Epithelial cell of prostate (primary cell): ENCODE measurements around the gene CCDC14.
"Not testable (repeated sequence)": the region's sequence is repeated elsewhere in the genome, so short reads cannot be mapped to it uniquely, and the experiment has no call there.

Experiments
- DNase-seq: peaks from one replicate; pipeline ENCODE4 v3.0.0-alpha.2; 2011; ENCODE audit warnings: low read depth, low spot score
- H3K27ac ChIP-seq: fragments of 450-650 bp; 2 replicates; pipeline ENCODE4 v1.5.1; 2017; ENCODE audit warnings: mild to moderate bottlenecking

The CCDC14 gene

DNA sequence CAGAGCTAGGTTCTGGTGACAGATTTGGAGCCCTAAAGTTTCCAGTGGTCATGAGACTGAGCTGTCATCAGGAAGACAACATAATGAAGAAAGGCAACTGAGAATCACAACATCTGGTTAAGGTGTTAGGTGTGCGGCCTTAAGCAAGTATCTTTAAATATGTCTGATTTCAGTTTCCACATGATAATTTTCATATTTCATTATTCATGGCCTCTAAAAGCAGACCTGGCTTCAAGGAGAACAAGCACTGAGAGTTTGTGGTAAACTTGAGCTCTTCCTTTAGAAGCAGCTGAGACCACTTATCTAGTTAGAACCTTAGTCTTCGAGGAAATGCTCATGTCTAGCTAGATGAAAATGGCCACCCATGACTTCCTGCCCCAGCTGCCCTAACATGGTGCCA lies 51.2 kb downstream of the CCDC14 start:
- no peak overlapping the region for H3K27ac ChIP-seq
- DNase-seq, result no peak

- DNase-seq, result no peak
- H3K27ac ChIP-seq, result no peak overlapping the region
Observed at GRCh38 chr3:123907720-123908119, 53.3 kb downstream of the CCDC14 start.

DNA sequence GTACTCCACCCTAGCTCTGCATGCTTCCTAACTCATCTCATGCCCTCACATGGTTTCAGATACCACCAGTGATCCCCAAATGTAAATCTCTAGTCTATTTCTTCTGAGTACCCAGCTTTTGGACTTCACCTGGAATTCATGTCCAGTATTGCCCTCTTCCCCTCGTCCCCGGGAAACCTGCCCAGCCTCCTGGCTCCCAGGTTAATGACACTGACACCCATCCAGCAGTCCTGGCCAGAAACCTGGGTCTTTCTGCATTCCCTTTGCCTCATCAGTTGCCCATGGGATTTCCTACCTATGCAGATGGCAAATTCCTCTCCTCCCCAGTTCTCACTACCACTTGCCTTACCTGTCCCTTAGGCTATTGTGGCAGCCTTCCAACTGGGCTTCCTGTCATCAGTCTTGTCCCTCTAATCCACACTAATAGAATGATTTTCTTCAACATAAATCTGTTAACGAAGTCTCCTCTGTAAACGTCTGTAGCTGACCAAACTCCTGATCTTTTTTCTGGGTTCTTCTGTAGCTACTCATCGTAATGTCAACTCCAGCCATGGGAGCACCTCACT lies 61.6 kb downstream of the CCDC14 start:
- no peak overlapping the region for H3K27ac ChIP-seq

GRCh38 chr3:123893012-123893411 lies 68.0 kb downstream of the CCDC14 start:
- no peak for DNase-seq
- no peak overlapping the region for H3K27ac ChIP-seq

More for the DNA sequence above, 61.6 kb downstream of the CCDC14 start:
- no peak for DNase-seq

DNA sequence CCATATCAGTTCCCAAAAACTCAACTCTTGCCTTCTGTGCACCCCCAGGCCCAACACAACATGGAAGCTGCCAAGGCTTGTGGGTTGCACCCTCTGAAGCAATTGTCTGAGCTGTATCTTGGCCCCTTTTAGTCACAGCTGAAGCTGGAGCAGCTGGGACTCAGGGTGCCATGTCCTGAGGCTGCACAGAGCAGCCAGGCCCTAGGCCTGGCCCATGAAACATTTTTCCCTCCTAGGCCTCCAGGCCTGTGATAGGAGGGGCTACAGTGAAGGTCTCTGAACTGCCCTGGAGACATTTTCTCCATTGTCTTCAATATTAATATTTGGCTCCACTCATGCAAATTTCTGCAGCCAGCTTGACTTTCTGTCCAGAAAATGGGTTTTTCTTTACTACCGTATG lies 68.8 kb downstream of the CCDC14 start:
- no peak overlapping the region for H3K27ac ChIP-seq
- DNase-seq, result no peak

DNA sequence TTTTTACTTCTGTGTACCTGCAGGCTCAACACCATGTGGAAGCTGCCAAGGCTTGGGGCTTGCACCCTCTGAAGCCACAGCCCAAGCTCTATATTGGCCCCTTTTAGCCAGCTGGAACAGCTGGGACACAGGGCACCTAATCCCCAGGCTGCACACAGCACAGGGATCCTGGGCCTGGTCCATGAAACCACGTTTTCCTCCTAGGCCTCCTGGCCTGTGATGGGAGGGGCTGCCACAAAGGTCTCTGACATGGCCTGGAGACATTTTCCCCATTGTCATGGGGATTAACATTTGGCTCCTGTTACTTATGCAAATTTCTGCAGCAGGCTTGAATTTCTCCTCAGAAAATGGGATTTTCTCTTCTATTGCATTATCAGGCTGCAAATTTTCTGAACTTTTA lies 70.0 kb downstream of the CCDC14 start:
- not testable (repeated sequence) for H3K27ac ChIP-seq

GRCh38 chr3:123890162-123890561 lies 70.9 kb downstream of the CCDC14 start:
- not testable (repeated sequence) for H3K27ac ChIP-seq, DNase-seq

More for the DNA sequence above, 70.0 kb downstream of the CCDC14 start:
- not testable (repeated sequence) for DNase-seq

- H3K27ac ChIP-seq, result no peak overlapping the region
- DNase-seq, result no peak
Observed at GRCh38 chr3:123884993-123885392, 76.0 kb downstream of the CCDC14 start.

GRCh38 chr3:123884203-123884831 lies 76.7 kb downstream of the CCDC14 start, which contains the start of gene MYLK:
TSS of gene MYLK (minus strand) at chr3:123884332. CDS start at chr3:123793841, 90,491 bp downstream.
- no peak within 1 kb of the TSS for H3K27ac ChIP-seq
- no peak for DNase-seq

DNA sequence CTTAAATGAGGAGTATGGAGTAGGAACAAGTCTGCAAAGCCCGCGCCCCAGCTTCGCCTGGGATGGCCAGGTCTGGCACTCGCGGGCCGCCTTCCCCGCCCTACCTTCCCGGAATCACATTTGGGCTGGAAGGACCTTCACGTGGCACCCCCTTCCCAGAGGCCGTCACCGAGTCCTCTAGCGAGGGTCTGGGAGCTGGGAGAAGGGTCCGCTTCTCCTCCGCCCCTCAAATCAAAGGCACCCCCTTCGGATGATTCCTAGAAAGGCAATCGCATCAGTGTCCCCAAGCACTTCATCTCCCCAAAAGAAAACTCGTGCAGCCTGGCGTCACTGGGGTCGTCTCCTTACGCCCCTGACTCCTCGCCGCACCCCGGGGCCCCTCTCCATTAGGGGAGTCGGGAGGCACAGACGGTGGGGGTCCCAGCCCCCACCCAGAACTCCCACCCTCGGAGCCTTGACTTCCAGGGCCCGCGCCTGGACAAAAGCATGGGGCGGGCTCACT lies 77.3 kb downstream of the CCDC14 start:
- DNase-seq, result no peak
- no peak overlapping the region for H3K27ac ChIP-seq

- H3K27ac ChIP-seq, result no peak overlapping the region
- no peak for DNase-seq
Observed at GRCh38 chr3:123883111-123883510, 77.9 kb downstream of the CCDC14 start.

DNA sequence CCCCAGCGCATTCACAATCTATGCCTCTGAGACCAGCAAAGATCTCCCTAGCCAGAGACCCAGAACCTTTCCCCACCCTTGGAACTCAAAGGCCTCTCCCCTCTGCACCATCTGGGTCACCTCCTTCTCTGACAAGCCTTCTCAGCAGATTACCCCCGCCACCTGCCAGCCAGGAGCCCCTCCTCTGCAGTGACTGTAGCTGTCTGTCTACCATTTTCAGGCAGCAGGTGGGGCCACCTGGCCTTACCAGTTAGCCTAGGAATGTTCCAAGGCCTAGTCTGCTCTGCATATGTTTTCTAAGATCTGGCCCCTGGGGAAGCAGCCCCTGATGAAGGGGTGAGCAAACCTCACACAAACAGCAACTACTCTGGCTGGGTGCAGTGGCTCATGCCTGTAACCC lies 79.3 kb downstream of the CCDC14 start:
- no peak overlapping the region for H3K27ac ChIP-seq
- DNase-seq, result no peak

- H3K27ac ChIP-seq, result no peak overlapping the region
- DNase-seq, result no peak
Observed at GRCh38 chr3:123880998-123881561, 79.9 kb downstream of the CCDC14 start.

- no peak overlapping the region for H3K27ac ChIP-seq
- no peak for DNase-seq
Observed at GRCh38 chr3:123878807-123879206, 82.2 kb downstream of the CCDC14 start.

DNA sequence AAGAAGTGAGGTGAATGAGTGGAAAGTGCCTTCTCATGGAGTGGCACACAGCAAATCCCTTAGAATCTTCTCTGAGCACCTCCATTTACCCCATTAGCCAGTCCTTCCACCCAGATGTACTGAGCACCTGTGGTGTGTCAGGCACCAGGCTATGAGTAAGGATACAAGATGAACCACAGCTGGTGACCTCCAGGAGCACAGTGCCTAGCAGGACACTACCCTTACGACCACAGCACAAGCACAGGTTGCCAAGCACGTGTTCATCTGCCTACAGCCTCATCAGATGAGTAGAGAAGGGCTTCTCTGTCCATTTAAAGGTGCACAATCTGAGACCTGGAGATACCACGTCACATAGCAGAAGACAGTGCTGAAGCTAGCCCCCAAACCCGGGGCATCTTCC lies 83.1 kb downstream of the CCDC14 start:
- DNase-seq, result no peak
- no peak overlapping the region for H3K27ac ChIP-seq

DNA sequence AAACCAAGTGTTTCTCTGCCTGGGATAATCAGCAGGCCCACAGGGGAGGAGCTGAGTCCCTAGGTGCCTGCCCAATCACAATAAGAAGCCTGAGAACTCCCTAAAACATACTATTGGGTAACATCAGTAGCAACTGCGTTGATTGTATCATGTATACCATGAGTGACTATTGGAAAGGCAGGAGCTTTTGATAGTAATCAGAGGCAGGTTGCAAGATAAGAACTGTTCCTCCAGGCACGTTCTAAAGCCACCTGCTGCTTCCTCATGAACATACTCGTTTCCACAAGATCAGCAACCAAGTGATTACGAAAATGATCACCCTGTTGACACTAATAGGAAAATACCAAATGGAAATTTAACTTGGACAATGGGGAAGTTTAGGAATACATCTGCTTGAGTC lies 83.6 kb downstream of the CCDC14 start:
- DNase-seq, result no peak
- no peak overlapping the region for H3K27ac ChIP-seq

GRCh38 chr3:123876858-123877257 lies 84.2 kb downstream of the CCDC14 start:
- H3K27ac ChIP-seq, result no peak overlapping the region
- no peak for DNase-seq

GRCh38 chr3:123872621-123873020 lies 88.4 kb downstream of the CCDC14 start:
- no peak for DNase-seq
- no peak overlapping the region for H3K27ac ChIP-seq

GRCh38 chr3:123871946-123872345 lies 89.1 kb downstream of the CCDC14 start:
- no peak overlapping the region for H3K27ac ChIP-seq
- peak; percentile 33 for DNase-seq

DNA sequence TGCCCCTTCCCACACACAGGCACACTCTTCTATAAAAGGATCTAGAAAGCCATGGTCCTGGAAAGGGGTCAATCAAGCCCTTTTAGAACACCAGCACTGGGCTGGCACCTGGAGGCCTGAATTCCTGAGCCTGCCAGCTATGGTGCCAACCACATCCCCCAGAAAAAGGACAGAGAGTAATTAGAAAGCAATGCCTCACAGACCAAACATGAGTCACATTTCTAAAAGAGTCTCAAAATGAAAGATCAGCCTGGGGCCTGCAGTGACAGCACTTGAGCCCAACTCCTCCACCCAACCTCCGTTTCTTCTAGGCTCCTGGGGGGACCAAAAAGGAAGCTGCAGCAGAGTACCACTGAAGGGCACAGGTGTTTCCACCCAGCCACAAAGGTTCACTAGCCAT lies 91.0 kb downstream of the CCDC14 start:
- H3K27ac ChIP-seq, result no peak overlapping the region
- DNase-seq, result no peak

- H3K27ac ChIP-seq, result no peak overlapping the region
- no peak for DNase-seq
Observed at GRCh38 chr3:123869165-123869564, 91.9 kb downstream of the CCDC14 start.

DNA sequence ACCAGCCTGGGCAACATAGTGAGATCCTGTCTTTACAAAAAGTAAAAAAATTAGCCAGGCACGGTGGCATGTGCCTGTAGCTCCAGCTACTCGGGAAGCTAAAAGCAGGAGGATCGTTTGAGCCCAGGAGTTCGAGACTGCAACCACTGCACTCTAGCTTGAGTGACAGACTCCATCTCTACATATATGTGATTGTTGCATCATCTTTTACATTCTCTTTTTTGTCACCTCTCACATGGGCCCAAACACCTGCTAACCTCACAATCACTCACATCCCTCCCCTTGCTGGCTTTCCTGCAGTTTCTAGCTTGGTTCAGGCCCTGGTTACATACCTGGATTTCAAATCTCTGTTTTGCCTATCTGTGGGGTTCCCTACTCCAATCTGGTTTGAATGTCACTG lies 96.3 kb downstream of the CCDC14 start:
- DNase-seq, result no peak
- H3K27ac ChIP-seq, result no peak overlapping the region
